Measurements from ENCODE around the gene DYNC2LI1. TPM values are rescaled to one million over a fixed set of nuclear protein-coding genes. Genes with fewer than 3 reads are reported as not detected.

DYNC2LI1 gene
- total RNA-seq, result 7.4 and 13.9 TPM in 2 replicates

DNA sequence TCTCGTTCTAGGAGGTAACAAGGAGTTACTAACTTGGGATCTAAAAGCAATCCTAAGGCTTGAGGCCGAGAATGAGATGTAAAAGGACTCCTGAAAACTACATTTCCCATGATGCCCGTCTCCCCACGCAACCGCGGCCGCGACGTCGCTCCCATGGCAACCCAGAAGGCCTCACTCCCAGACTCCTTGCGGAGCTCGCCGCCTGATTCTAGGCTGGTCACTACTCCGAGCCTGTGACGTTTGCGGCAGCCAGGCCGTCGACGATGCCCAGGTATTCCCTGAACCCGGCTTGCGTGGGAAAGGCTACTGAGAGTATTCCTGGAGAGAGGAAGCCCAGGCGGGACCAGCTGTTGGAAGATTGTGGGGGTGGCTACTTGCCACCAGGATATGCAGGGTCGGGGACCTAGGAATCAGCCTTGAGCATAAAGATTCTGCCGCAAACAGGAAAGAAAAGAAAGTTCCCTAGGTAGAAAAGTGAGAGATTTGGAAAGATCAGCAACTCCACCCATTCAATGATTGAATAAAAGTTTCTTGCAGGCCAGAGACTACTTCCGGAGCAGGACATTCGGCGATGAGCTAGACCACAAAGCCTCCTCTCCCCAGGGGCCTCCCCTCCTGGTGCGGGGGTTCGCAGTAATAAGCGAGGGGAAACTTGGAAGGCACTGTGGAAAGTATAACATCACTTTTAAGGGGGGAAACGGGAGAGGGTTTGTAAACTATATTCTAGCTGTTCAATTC, at the start of gene DYNC2LI1:
DYNC2LI1 (plus strand) TSS at position 164 of the 738 bp plus-strand sequence; CDS start at position 264, 100 bp downstream.

DNA sequence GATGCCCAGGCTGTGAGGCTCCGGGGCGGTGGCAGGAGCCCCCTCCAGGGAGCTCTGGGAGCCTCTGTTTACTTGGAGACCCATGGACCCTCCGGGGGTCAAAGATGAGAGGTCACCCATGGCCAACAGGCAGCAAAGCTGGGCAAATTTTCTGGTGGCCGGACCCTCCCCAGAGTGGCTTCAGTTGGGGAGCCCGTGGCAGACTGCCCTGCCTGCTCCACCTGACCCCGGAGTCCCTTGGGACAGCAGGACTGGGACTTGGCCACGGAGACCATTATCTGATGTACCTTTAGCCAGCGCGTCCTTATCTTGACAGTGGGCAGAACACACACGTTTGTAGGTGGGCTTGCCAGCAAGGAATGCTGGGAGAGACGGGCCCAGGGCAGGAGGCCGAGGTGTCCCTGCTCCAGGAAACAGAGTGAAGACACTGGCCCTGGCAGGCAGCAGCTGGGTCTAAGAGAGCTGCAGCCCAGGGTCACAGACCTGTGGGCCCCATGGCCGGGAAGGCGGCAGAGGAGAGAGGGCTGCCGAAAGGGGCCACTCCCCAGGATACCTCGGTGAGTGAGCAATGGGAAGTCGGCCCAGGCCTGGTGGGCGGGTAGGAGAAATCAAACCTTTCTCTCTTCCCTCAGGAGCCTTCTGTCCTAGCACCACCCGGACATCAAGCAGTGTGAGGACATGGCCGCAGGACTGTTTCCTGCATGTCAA, 64.9 kb downstream of the DYNC2LI1 start, which contains the start of the genes ABCG5 and ABCG8:
ABCG5 (minus strand) TSS at position 280 of the 708 bp plus-strand sequence; CDS start at position 120, 160 bp downstream.
ABCG8 (plus strand) TSS at position 412 of the 708 bp plus-strand sequence; CDS start at position 495, 83 bp downstream.

Other genes with a start within 250 kb of the DYNC2LI1 start
- gene THADA, start 178.0 kb upstream of the DYNC2LI1 start, total RNA-seq, result 16.2 and 18.2 TPM in 2 replicates
- gene PLEKHH2, start 136.8 kb upstream of the DYNC2LI1 start, total RNA-seq, result 0.05 and 0.13 TPM in 2 replicates
- gene C1GALT1C1L, start 97.6 kb upstream of the DYNC2LI1 start, total RNA-seq, result not detected in 2 replicates
- gene ABCG5, start 64.8 kb downstream of the DYNC2LI1 start, total RNA-seq, result not detected in 2 replicates
- not detected in 2 replicates for gene ABCG8, start 64.9 kb downstream of the DYNC2LI1 start, total RNA-seq
- gene LRPPRC, start 221.9 kb downstream of the DYNC2LI1 start, total RNA-seq, result 47.4 and 56.6 TPM in 2 replicates

Measured in mammary microvascular endothelial cell (primary cell).